HEK293T (cell line): ENCODE results near the gene BCAR3.

Source experiments
- ARNT ChIP-seq: fragments of 450-650 bp; IDR thresholded peaks from 2 replicates; pipeline ENCODE4 v1.6.1; 2017; ENCODE audit warnings: mild to moderate bottlenecking
- BHLHE40 ChIP-seq: fragments of 450-650 bp; IDR thresholded peaks from 2 replicates; pipeline ENCODE4 v1.6.1; 2016; ENCODE audit warnings: mild to moderate bottlenecking, moderate library complexity, borderline replicate concordance
- FOXA1 ChIP-seq: fragments of 450-650 bp; IDR thresholded peaks from 2 replicates; pipeline ENCODE4 v1.6.1; 2016; ENCODE audit warnings: mild to moderate bottlenecking
- FOXK2 ChIP-seq: fragments of 450-650 bp; IDR thresholded peaks from 2 replicates; pipeline ENCODE4 v1.6.1; 2016; ENCODE audit warnings: mild to moderate bottlenecking
- HDGF ChIP-seq: fragments of 450-650 bp; IDR thresholded peaks from 2 replicates; pipeline ENCODE4 v1.6.1; 2017; ENCODE audit warnings: antibody characterized with exemption, borderline replicate concordance
- L3MBTL2 ChIP-seq: fragments of 450-650 bp; conservative IDR thresholded peaks from 2 replicates; pipeline ENCODE4 v1.6.1; 2016; ENCODE audit warnings: mild to moderate bottlenecking
- LEF1 ChIP-seq: fragments of 450-650 bp; IDR thresholded peaks from 2 replicates; pipeline ENCODE4 v1.6.1; 2017; ENCODE audit warnings: mild to moderate bottlenecking, borderline replicate concordance
- NFRKB ChIP-seq: fragments of 450-650 bp; IDR thresholded peaks from 2 replicates; pipeline ENCODE4 v1.6.1; 2016; ENCODE audit warnings: mild to moderate bottlenecking, moderate library complexity
- SP1 ChIP-seq: fragments of 450-650 bp; IDR thresholded peaks from 2 replicates; pipeline ENCODE4 v1.6.1; 2017
- SUZ12 ChIP-seq: fragments of 450-650 bp; IDR thresholded peaks from 2 replicates; pipeline ENCODE4 v1.6.1; 2016; ENCODE audit warnings: mild to moderate bottlenecking
- TARDBP ChIP-seq: fragments of 450-650 bp; IDR thresholded peaks from 2 replicates; pipeline ENCODE4 v1.6.1; 2016
- ZNF384 ChIP-seq: fragments of 450-650 bp; IDR thresholded peaks from 2 replicates; pipeline ENCODE4 v1.6.1; 2016

DNA sequence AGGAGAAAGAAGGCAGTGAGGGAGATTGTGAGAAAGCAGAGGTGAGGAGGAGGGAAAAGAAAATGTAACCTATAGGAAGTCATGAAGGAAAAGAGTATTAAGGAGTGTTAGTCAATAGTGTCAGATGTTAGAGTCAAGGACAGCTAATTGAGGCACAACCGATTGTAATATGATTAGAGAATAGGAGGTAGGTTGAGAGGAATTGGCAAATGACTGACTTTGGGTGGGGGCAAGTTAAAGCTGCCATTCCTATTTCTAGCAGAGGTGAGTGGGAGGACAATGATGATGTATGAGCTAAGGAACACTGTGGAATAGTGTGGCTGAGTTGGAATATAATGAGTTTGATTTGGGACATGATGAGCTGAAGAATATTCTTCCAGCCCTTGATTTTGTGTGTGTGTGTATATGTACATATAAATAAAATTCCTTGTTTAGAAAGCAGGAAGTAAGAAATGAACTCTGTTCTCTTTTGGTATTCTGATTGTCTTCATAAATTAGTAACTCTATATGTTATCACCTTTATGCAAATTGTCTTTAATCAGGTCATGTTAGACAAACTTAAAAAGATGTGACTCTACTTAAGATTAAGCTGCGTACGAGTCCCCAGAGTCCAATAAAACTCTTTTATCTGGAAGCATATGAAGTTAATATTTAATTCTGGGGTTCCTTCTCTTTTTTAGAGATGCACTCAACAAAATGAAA lies 135.3 kb downstream of the BCAR3 start:
- TF ChIP-seq FOXA1: no peak
- no peak for TF ChIP-seq TARDBP
- TF ChIP-seq ZNF384: no peak
- TF ChIP-seq SP1: no peak
- no peak for TF ChIP-seq NFRKB
- TF ChIP-seq BHLHE40: no peak
- no peak for TF ChIP-seq HDGF
- TF ChIP-seq ARNT: no peak
- no peak for TF ChIP-seq LEF1
- TF ChIP-seq FOXK2: no peak
- no peak for TF ChIP-seq L3MBTL2
- no peak for TF ChIP-seq SUZ12
